Measurements from ENCODE around the gene SLC25A39.

Gene SLC25A39

GRCh38 chr17:44279666-44280391 lies 44.8 kb downstream of the SLC25A39 start:
- peak; percentile 2 to 16 for DNase-seq (ENCODE audit: low read depth in 2 of 2)

DNA sequence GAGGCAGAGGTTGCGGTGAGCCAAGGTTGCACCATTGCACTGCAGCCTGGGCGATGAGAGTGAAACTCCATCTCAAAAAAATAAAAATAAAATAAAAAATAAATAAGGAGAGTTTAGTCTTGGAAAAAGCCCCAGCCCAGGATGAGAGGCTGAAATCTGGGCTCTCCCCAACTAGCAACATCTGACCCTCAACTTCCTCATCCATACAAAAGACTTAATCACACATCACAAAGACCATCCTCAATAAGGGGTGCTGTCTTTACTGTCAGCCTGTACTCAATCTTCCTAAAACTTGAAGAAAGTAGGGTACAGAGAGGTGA lies 45.3 kb downstream of the SLC25A39 start:
- DNase-seq (ENCODE audit: low read depth in 2 of 2) = no peak

GRCh38 chr17:44277976-44278375 lies 46.6 kb downstream of the SLC25A39 start:
- DNase-seq (ENCODE audit: low read depth in 2 of 2) = no peak

DNA sequence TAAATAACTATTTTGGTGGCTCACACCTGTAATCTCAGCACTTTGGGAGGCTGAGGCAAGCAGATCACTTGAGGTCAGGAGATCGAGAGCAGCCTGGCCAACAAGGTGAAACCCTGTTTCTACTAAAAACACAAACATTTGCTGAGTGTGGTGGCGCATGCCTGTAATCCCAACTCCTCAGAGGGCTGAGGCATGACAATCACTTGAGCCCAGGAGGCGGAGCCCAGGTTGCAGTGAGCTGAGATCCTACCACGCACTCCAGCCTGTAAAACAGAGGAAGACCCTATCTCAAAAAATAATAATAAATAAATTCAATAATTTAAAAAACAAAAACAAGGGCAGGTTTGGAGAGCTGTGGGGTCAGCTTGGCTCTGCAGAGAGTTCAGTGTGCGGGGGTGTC lies 51.0 kb downstream of the SLC25A39 start:
- DNase-seq (ENCODE audit: low read depth in 2 of 2) = no peak

- no peak for DNase-seq (ENCODE audit: low read depth in 2 of 2)
Observed at GRCh38 chr17:44272954-44273353, 51.7 kb downstream of the SLC25A39 start.

GRCh38 chr17:44272321-44272951 lies 52.2 kb downstream of the SLC25A39 start:
- DNase-seq (ENCODE audit: low read depth in 2 of 2) = no peak
